ENCODE results near the gene PEPD. TPM values are rescaled to one million over a fixed set of nuclear protein-coding genes. Genes with fewer than 3 reads are reported as not detected.

PEPD gene
- total RNA-seq, 2 experiments from 2014 or later: 29.3 to 30.6 TPM

DNA sequence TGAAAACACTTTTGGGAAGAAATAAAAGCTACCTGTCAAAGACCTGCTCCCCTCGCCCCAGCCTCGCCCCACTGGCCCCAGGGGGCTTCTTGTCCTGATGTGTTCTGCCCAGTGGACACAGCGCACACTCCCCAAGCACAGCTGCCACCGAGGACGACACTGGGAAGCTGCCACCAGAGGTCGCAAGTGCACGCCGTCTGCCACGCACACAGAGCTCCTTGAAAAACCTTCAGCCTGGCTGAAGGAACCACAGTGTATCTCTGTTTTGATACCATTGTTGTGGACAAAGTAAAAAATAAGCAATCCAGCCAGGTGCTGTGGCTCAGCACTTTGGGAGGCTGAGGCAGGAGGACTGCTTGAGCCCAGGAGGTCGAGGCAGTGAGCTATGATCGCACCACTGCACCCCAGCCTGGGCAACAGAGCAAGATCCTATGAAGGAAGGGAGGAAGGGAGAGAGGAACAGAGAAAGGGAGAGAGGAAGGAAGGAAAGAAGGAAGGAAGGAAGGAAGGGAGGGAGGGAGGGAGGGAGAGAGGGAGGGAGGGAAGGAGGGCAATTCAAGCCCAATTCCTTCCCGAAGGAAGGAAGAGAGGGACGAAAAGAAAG, 90.8 kb downstream of the PEPD start:
- no peaks in the 10 kb centered on the region for H3K9me3 Mint-ChIP-seq
- H3K27me3 Mint-ChIP-seq: no peaks in the 10 kb centered on the region
- peak; percentile 80 for DNase-seq
- H3K4me1 Mint-ChIP-seq (ENCODE audit: low read depth): peaks cover 6% of the 10 kb centered on the region
- H3K4me3 Mint-ChIP-seq: no peak overlapping the region
- peak overlapping the region; percentile 52 for H3K27ac Mint-ChIP-seq
- intact Hi-C loops (cut with micrococcal nuclease): loop anchor here (1.0 kb wide), 1 partner anchor 341 kb away; no protein-coding TSS in a partner anchor
- ChIA-PET CTCF (interaction anchor here (0.5 to 2.8 kb wide), 34 partner anchors 9 to 703 kb away, joined by 3 to 67 read pairs (median 3); no protein-coding TSS in a partner anchor), POLR2A (no interaction called here)
- no peaks in the 10 kb centered on the region for H3K36me3 Mint-ChIP-seq

DNA sequence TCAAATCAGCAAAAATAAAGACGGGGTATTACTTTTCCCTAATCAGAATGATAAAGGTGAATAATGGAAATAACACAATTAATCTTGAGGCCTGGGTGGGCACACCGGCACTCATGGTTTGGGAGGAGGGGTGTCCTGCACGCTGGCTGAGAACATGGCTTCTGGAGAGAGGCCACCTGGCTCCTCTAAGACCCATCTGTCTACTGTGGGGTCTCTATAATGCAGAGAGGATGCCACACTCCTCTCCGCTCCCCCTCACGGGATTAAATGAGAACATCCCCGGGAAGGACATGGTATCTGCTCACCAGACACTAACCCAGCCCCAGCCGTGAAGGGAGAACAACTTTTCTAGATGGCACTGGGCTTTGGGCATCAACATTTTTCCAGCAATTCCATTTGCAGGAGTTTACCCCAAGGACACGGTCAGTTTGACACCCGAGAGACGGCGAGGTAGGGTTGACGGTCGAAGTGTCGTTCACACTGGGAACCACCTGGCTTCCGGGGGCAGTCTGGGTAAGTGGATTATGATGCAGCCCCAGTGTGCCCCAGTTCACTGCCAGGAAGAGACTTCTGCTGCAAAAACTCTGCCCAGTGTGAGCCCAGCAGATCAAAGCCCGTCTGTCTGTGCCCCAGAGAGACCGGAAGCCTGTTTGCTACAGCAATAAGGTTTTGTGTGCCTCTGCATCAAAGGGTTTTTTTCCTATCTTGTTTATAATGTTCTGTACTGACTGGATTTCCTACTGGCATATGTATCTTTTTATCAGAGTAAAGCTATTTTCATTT, 91.5 kb downstream of the PEPD start:
- H3K4me1 Mint-ChIP-seq (ENCODE audit: low read depth): peaks cover 6% of the 10 kb centered on the region
- H3K27me3 Mint-ChIP-seq: no peaks in the 10 kb centered on the region
- no peaks in the 10 kb centered on the region for H3K9me3 Mint-ChIP-seq
- H3K27ac Mint-ChIP-seq: peak overlapping the region; percentile 52
- CTCF ChIA-PET: interaction anchor here (0.5 to 2.8 kb wide), 28 partner anchors 10 to 704 kb away, joined by 3 to 67 read pairs (median 4); no protein-coding TSS in a partner anchor
- intact Hi-C loops (cut with micrococcal nuclease): no loop called here
- H3K4me3 Mint-ChIP-seq: no peak overlapping the region
- H3K36me3 Mint-ChIP-seq: no peaks in the 10 kb centered on the region
- POLR2A ChIA-PET: no interaction called here
- DNase-seq: peak; percentile 35

DNA sequence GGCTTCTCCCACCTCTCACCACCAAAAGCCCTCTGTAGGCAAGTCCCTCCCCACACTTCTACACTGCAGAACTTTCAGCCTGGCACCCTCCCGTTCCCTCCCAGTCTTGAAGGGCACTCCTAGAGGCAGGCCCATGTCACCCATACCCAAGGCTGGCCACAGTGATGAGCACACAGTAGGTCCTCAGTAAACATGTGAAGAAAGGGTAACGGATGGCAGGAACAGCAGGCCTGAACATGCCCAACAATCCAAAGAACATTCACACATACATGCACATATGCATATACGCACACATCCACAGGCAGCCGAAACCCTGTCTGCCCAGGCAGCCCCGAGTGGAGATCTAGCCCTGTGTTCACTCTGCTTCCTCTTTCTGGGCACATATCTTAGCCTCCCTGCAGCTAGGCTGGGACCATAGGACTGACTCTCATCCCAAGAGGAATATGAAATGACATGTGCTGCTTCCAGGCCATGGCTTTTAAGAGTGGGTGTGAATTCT, 92.9 kb downstream of the PEPD start:
- ChIA-PET POLR2A (no interaction called here), CTCF (interaction anchor here (2.4 to 2.8 kb wide), 2 partner anchors 13 to 341 kb away, joined by 18 to 67 read pairs; no protein-coding TSS in a partner anchor)
- H3K27ac Mint-ChIP-seq: no peak overlapping the region
- intact Hi-C loops (cut with micrococcal nuclease): no loop called here
- no peaks in the 10 kb centered on the region for H3K27me3 Mint-ChIP-seq
- no peaks in the 10 kb centered on the region for H3K9me3 Mint-ChIP-seq
- no peaks in the 10 kb centered on the region for H3K36me3 Mint-ChIP-seq
- peaks cover 6% of the 10 kb centered on the region for H3K4me1 Mint-ChIP-seq (ENCODE audit: low read depth)
- DNase-seq: no peak
- no peak overlapping the region for H3K4me3 Mint-ChIP-seq

DNA sequence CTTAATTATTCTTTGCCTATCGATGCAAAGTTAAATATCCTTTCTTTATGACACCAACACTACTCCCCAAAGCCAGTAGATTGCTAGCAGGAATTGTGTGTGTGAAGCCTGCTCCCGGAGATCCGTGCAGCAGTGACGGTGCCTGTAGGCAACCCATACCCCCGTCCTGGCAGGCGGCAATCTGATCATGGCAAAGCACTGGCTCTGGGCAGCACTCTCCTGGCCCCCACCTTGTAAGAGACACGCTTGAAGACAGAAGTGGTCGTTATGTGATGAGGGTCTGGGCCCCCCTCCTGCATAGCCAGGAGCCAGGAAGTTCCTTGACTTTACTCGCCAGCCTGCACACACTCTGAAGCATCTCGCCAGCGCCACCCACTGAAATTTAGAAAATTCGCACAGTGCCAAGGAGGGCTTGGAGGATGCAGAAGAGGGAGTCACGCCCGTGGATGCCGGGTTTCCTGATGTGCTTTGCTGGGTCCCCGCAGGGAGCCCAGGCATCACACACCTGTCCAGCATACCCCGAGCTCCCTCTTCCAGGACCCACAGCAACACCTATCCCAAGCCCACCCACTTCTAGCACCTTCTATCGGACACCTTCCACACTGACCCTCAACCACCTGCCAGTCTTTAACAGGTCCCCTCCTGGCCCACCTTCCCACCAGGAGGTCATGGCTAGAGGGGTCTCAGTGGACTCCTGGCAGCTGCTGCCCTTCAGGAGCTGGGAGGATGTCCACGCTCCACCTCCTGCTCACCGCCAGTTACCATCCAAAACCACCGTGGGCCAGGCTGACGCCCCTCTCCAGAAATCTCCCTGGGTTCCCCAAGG, 93.6 kb downstream of the PEPD start:
- H3K36me3 Mint-ChIP-seq: no peaks in the 10 kb centered on the region
- CTCF ChIA-PET: no interaction called here
- peaks cover 6% of the 10 kb centered on the region for H3K4me1 Mint-ChIP-seq (ENCODE audit: low read depth)
- DNase-seq: no peak
- POLR2A ChIA-PET: no interaction called here
- H3K4me3 Mint-ChIP-seq: no peak overlapping the region
- H3K27ac Mint-ChIP-seq: no peak overlapping the region
- no peaks in the 10 kb centered on the region for H3K9me3 Mint-ChIP-seq
- intact Hi-C loops (cut with micrococcal nuclease): loop anchor here (1.0 kb wide), 1 partner anchor 343 kb away; no protein-coding TSS in a partner anchor
- no peaks in the 10 kb centered on the region for H3K27me3 Mint-ChIP-seq

DNA sequence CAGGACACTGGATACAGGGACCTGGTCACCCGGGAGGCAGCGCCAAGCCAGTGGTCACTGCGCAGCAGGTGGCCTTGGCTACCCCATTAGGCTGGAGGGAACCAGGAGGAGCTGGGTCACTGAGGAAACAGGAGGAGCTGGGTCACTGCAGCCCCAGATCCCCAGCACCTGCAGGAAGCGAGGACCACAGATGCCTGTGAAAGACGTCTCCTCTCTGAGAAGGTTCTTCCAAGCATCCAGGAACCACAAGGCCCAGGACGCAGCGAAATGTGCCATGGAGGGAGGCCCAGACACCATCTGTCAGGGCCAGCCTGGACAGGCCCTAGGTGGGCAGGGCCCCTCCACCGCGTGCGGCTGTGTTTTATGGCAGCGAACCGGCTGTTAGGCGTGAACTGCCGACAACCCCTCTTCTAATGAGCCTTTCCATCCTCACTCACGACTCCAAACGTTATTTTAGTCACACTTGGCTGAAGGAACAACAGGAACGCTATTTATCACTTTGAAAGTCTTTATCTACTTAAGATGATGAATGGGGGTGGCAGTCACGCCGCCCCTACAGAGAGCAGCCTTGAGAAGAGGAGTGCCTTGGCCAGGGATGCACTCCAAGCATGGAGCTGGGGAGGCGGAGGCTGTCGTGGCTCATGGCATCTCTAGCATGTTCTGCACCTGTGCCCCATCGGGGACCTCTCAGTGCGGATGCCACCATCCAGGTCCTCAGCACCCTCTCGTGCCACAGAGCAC, 94.8 kb downstream of the PEPD start:
- no peak for DNase-seq
- peaks cover 6% of the 10 kb centered on the region for H3K4me1 Mint-ChIP-seq (ENCODE audit: low read depth)
- ChIA-PET CTCF (no interaction called here), POLR2A (no interaction called here)
- no peaks in the 10 kb centered on the region for H3K27me3 Mint-ChIP-seq
- no peaks in the 10 kb centered on the region for H3K9me3 Mint-ChIP-seq
- intact Hi-C loops (cut with micrococcal nuclease): loop anchor here (1.0 kb wide), 1 partner anchor 345 kb away; no protein-coding TSS in a partner anchor
- no peaks in the 10 kb centered on the region for H3K36me3 Mint-ChIP-seq
- H3K4me3 Mint-ChIP-seq: no peak overlapping the region
- H3K27ac Mint-ChIP-seq: no peak overlapping the region

DNA sequence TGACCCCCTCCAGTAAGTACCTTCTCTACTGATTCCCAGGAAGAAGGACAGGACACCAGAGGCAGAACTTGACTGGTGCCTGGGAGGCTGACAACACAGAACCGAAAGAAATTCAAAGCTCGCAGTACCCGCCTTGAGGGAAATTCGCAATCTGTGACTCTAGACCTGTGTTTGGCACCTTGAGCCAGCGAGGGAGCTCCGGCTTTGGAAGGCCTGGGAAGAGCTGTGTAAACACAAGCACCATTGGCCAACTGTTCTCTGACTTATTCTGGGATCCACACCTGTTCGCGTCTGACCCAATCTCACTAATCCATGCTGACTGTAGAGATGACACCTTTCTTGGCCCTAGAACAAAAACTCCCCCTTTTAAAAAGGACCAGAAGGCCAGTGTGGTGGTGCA, 97.4 kb downstream of the PEPD start:
- Mint-ChIP-seq H3K36me3 (no peaks in the 10 kb centered on the region), H3K4me3 (no peak overlapping the region), H3K27ac (no peak overlapping the region), H3K4me1 (ENCODE audit: low read depth) (no peaks in the 10 kb centered on the region), H3K9me3 (no peaks in the 10 kb centered on the region), H3K27me3 (no peaks in the 10 kb centered on the region)
- intact Hi-C loops (cut with micrococcal nuclease): no loop called here
- ChIA-PET POLR2A (no interaction called here), CTCF (interaction anchor here (1.0 kb wide), 1 partner anchor 9 kb away, joined by 6 read pairs; no protein-coding TSS in a partner anchor)
- DNase-seq: no peak

DNA sequence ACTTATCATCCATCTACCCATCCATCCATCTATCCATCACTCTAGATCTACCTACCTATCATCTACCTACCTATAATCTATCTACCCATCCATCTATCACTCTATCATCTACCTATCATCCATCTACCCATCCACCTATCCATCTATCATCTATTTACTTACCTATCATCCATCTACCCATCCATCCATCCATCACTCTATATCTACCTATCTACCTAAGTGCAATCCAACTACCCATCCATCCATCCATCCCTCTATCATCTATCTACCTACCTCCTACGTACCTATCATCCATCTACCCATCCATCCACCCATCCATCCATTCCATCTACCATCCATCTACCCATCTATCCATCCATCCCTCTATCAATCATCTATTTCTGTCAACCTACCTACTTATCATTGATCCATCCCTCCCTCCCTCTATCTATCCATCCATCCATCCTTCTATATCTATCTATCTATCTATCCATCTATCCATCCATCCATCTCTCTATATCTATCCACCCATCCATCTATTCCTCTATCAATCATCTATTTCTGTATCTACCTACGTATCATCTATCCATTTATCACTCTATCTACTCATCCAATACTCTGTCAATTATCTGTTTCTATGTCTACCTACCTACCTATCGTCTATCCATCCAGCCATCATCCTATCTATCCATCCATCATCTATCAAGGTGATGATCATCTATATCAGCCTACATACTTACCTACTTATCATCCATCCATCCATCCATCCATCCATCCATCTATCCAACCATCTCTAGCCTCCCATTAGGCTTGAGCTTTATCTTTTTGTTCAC, 99.0 kb downstream of the PEPD start:
- ChIA-PET POLR2A (no interaction called here), CTCF (no interaction called here)
- intact Hi-C loops (cut with micrococcal nuclease): no loop called here

DNA sequence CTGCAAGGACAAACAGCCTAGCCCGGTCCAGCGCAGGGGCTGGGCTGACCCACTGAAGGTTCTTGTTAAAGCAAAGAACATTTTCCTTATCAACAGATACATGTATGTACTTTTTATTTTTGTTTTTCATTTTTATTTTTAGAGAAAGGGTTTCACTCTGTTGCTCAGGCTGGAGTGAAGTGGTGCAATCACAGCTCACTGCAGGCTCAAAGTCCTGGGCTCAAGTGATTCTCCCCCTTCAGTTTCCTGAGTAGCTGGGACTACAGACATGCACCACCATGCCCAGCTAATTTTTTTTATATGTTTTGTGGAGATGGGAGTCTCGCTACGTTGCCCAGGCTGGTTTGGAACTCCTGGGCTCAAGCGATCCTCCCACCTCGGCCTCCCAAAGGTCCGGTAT, 100.2 kb downstream of the PEPD start:
- ChIA-PET POLR2A (no interaction called here), CTCF (interaction anchor here (1.4 to 4.0 kb wide), 2 partner anchors 9 to 357 kb away, joined by 3 to 27 read pairs; no protein-coding TSS in a partner anchor)
- intact Hi-C loops (cut with micrococcal nuclease): no loop called here
- H3K4me1 Mint-ChIP-seq (ENCODE audit: low read depth): peaks cover 4% of the 10 kb centered on the region
- no peaks in the 10 kb centered on the region for H3K9me3 Mint-ChIP-seq
- no peak overlapping the region for H3K4me3 Mint-ChIP-seq
- no peak overlapping the region for H3K27ac Mint-ChIP-seq
- H3K27me3 Mint-ChIP-seq: no peaks in the 10 kb centered on the region
- DNase-seq: no peak
- no peaks in the 10 kb centered on the region for H3K36me3 Mint-ChIP-seq

More for the DNA sequence above, 99.0 kb downstream of the PEPD start:
- Mint-ChIP-seq H3K36me3 (no peaks in the 10 kb centered on the region), H3K4me1 (ENCODE audit: low read depth) (no peaks in the 10 kb centered on the region), H3K4me3 (no peak overlapping the region), H3K27ac (no peak overlapping the region), H3K9me3 (no peaks in the 10 kb centered on the region), H3K27me3 (no peaks in the 10 kb centered on the region)
- DNase-seq: no peak

DNA sequence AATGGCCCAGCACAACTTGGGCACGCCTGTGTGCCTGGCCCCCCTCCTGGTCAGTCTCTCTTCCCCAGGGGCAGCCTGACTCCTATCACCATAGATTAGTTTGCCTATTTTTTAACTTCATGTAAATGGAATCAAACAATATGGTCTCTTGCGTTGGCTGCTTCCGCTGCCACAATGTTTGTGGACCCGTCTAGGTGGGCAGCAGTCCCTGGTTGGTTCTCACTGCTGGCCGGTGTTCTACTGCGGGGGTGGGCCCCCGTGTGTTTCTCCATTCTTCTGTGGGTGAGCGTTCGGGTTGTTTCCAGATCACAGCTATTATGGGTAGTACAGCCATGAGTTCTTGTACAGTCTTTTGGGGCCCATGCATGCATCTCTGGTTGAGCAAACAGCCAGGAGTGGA, 100.8 kb downstream of the PEPD start:
- no peak for DNase-seq
- Mint-ChIP-seq H3K4me3 (no peak overlapping the region), H3K36me3 (no peaks in the 10 kb centered on the region), H3K27ac (no peak overlapping the region), H3K9me3 (no peaks in the 10 kb centered on the region), H3K4me1 (ENCODE audit: low read depth) (peaks cover 7% of the 10 kb centered on the region), H3K27me3 (no peaks in the 10 kb centered on the region)
- CTCF ChIA-PET: interaction anchor here (1.0 to 4.0 kb wide), 3 partner anchors 10 to 357 kb away, joined by 3 to 27 read pairs (median 3); no protein-coding TSS in a partner anchor
- intact Hi-C loops (cut with micrococcal nuclease): no loop called here
- POLR2A ChIA-PET: no interaction called here

DNA sequence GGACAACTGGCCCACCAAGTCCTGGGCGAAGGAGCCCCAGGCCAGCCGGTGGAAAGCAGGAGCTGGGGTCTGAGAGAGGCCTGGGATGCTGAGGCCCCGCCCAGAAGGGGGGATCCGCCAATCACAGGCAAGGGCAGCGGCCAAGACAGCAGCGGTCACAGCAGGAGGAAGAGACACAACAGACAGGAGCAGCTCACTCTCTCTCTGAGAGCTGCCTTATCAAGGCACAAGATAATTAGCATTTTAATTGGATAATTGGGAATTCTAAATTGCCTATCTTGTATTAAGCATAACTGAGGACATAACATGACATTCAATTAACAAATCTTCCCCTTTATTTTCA, 101.8 kb downstream of the PEPD start:
- Mint-ChIP-seq H3K9me3 (no peaks in the 10 kb centered on the region), H3K4me1 (ENCODE audit: low read depth) (peaks cover 7% of the 10 kb centered on the region), H3K27ac (no peak overlapping the region), H3K36me3 (no peaks in the 10 kb centered on the region), H3K27me3 (no peaks in the 10 kb centered on the region), H3K4me3 (no peak overlapping the region)
- ChIA-PET CTCF (interaction anchor here (0.9 to 4.0 kb wide), 2 partner anchors 11 to 13 kb away, joined by 3 to 27 read pairs; no protein-coding TSS in a partner anchor), POLR2A (no interaction called here)
- no peak for DNase-seq
- intact Hi-C loops (cut with micrococcal nuclease): no loop called here
